Liver (tissue), 9 donors: ENCODE results near the gene TMEM135. TPM values are rescaled to one million over a fixed set of nuclear protein-coding genes. Genes with fewer than 3 reads are reported as not detected.

ENCODE experiments used
- DNase-seq: peaks from one replicate; pipeline ENCODE4 v3.0.0-alpha.2; 2017; ENCODE audit warnings: low spot score
- H3K27ac ChIP-seq, 2 donors: one replicate each; pipeline ENCODE4 v1.7.0; 2013; ENCODE audit warnings: inconsistent platforms in 2 of 2, low read length in 2 of 2, control low read depth in 1 of 2, low read depth in 1 of 2, mild to moderate bottlenecking in 1 of 2
- H3K27me3 ChIP-seq, 4 donors: one replicate each; pipeline versions ENCODE4 v1.6.1 to v1.7.0; 2013; ENCODE audit warnings: low read length in 3 of 4, inconsistent platforms in 1 of 4, mild to moderate bottlenecking in 1 of 4, moderate library complexity in 1 of 4; ENCODE audit not compliant: control insufficient read depth in 4 of 4, insufficient read depth in 4 of 4
- H3K36me3 ChIP-seq, 4 donors: one replicate each; pipeline versions ENCODE4 v1.6.1 to v1.7.0; 2013; ENCODE audit warnings: low read length in 3 of 4, mild to moderate bottlenecking in 3 of 4, low read depth in 1 of 4, moderate library complexity in 1 of 4; ENCODE audit not compliant: control insufficient read depth in 4 of 4, insufficient read depth in 3 of 4
- H3K4me1 ChIP-seq, 4 donors: one replicate each; pipeline versions ENCODE4 v1.6.1 to v1.7.0; 2013; ENCODE audit warnings: low read length in 3 of 4, mild to moderate bottlenecking in 3 of 4, moderate library complexity in 1 of 4; ENCODE audit not compliant: control insufficient read depth in 4 of 4, insufficient read depth in 4 of 4
- H3K4me3 ChIP-seq, 3 donors: one replicate each; pipeline versions ENCODE4 v1.6.1 to v1.7.0; 2013; ENCODE audit warnings: low read length in 3 of 3, control low read depth in 1 of 3, low read depth in 1 of 3, mild to moderate bottlenecking in 1 of 3
- H3K9ac ChIP-seq, 2 donors: one replicate each; pipeline ENCODE4 v1.7.0; 2013; ENCODE audit warnings: low read length in 2 of 2, mild to moderate bottlenecking in 2 of 2, moderate library complexity in 2 of 2, control low read depth in 1 of 2, low read depth in 1 of 2
- H3K9me3 ChIP-seq, 4 donors: one replicate each; pipeline versions ENCODE4 v1.6.1 to v1.7.0; 2013; ENCODE audit warnings: low read length in 3 of 4; ENCODE audit not compliant: control insufficient read depth in 4 of 4
- CTCF ChIP-seq: fragments of 150-350 bp; IDR thresholded peaks from 2 replicates; pipeline ENCODE4 v1.5.1; 2017; ENCODE audit warnings: improper control_type of control experiment, low read depth, low read length; ENCODE audit not compliant: missing input control
- EGR1 ChIP-seq, 2 donors: IDR thresholded peaks; 2 replicates each; pipeline ENCODE4 v1.6.1; 2016 to 2018; ENCODE audit warnings: antibody characterized with exemption in 2 of 2, low read depth in 2 of 2
- FOXA1 ChIP-seq: IDR thresholded peaks from 2 replicates; pipeline ENCODE4 v1.6.1; 2016; ENCODE audit warnings: antibody characterized with exemption
- FOXA2 ChIP-seq: IDR thresholded peaks from 2 replicates; pipeline ENCODE4 v1.6.1; 2016; ENCODE audit warnings: antibody characterized with exemption
- GABPA ChIP-seq, 2 donors: IDR thresholded peaks in 1 of 2; conservative IDR thresholded peaks in 1 of 2; 2 replicates each; pipeline ENCODE4 v1.6.1; 2016; ENCODE audit warnings: antibody characterized with exemption in 2 of 2, mild to moderate bottlenecking in 1 of 2, moderate library complexity in 1 of 2
- HNF4A ChIP-seq, 2 donors: conservative IDR thresholded peaks; 2 replicates each; pipeline ENCODE4 v1.6.1; 2016; ENCODE audit warnings: antibody characterized with exemption in 2 of 2, mild to moderate bottlenecking in 2 of 2
- JUND ChIP-seq, 2 donors: IDR thresholded peaks; 2 replicates each; pipeline ENCODE4 v1.6.1; 2016; ENCODE audit warnings: antibody characterized with exemption in 2 of 2
- MAX ChIP-seq: IDR thresholded peaks from 2 replicates; pipeline ENCODE4 v1.6.1; 2016; ENCODE audit warnings: antibody characterized with exemption
- NR2F2 ChIP-seq: IDR thresholded peaks from 2 replicates; pipeline ENCODE4 v1.6.1; 2016; ENCODE audit warnings: antibody characterized with exemption
- RAD21 ChIP-seq, 2 donors: IDR thresholded peaks; 2 replicates each; pipeline ENCODE4 v1.6.1; 2016; ENCODE audit warnings: antibody characterized with exemption in 2 of 2, mild to moderate bottlenecking in 2 of 2
- REST ChIP-seq: IDR thresholded peaks from 2 replicates; pipeline ENCODE4 v1.6.1; 2016; ENCODE audit warnings: antibody characterized with exemption, mild to moderate bottlenecking
- RXRA ChIP-seq, 2 donors: IDR thresholded peaks; 2 replicates each; pipeline ENCODE4 v1.6.1; 2017 to 2018; ENCODE audit warnings: antibody characterized with exemption in 2 of 2, mild to moderate bottlenecking in 1 of 2
- SP1 ChIP-seq: IDR thresholded peaks from 2 replicates; pipeline ENCODE4 v1.6.1; 2018; ENCODE audit warnings: antibody characterized with exemption, mild to moderate bottlenecking
- TAF1 ChIP-seq: conservative IDR thresholded peaks from 2 replicates; pipeline ENCODE4 v1.6.1; 2016; ENCODE audit warnings: antibody characterized with exemption, mild to moderate bottlenecking
- WGBS: extraction: QIAGEN DNeasy Blood & Tissue Kit; methylation state at CpG from one replicate; pipeline ENCODE4 v1.1.7; 2013; 5-methylcytosine and 5-hydroxymethylcytosine counted together
- polyA plus RNA-seq, 2 donors: library from polyadenylated mRNA; stranded (reverse) in 1 of 2; unstranded in 1 of 2; fragments of 200-250 nt in 1 of 2; fragments of >200 nt in 1 of 2; fragmentation: Nextera tagmentation in 1 of 2; extraction: Ambion mirVana in 1 of 2; gene quantifications; one replicate each; pipeline versions ENCODE4 v1.2.1 to v1.2.3, GENCODE V29; 2013 to 2015
- total RNA-seq, 2 donors: library from RNA; depleted of rRNA; stranded (reverse); fragments of >200 nt; gene quantifications; one replicate each; pipeline ENCODE4 v1.2.3, GENCODE V29; 2014
- donor health status: healthy.
- donor health status: healthy.
- donor health status: healthy.
- donor health status: healthy.
- donor health status: healthy.

The TMEM135 gene
- total and polyA plus RNA-seq, 4 donors = 10.0 to 38.9 (median 23.5) TPM

- H3K4me3 ChIP-seq = no peak overlapping the region
- no peaks in the 10 kb centered on the region for H3K4me1 ChIP-seq
- no peak for DNase-seq
- TF ChIP-seq GABPA (IDR thresholded peaks at IDR 0.05 in 1 of 2, conservative IDR thresholded peaks at IDR 0.05 in 1 of 2) = no peak
- TF ChIP-seq HNF4A (conservative IDR thresholded peaks at IDR 0.05) = no peak
- no peak for TF ChIP-seq FOXA2
- TF ChIP-seq NR2F2 = no peak
- TF ChIP-seq CTCF = no peak
- no peak for TF ChIP-seq FOXA1
- TF ChIP-seq TAF1 = no peak
- no peak for TF ChIP-seq REST
- no peak overlapping the region for H3K9ac ChIP-seq
- no peaks in the 10 kb centered on the region for H3K9me3 ChIP-seq
- no peak overlapping the region for H3K27ac ChIP-seq
- H3K27me3 ChIP-seq = no peaks in the 10 kb centered on the region
- WGBS = 88% methylated on average over 1 of the region's 1 CpG
- no peaks in the 10 kb centered on the region for H3K36me3 ChIP-seq
Measured at GRCh38 chr11:87259736-87260135, 222.0 kb downstream of the TMEM135 start.

GRCh38 chr11:87260811-87261210 is 223.1 kb downstream of the TMEM135 start:
- no peak overlapping the region for H3K27ac ChIP-seq
- WGBS = 70% methylated on average over 3 of the region's 3 CpGs
- no peak overlapping the region for H3K9ac ChIP-seq
- H3K4me3 ChIP-seq = no peak overlapping the region
- no peaks in the 10 kb centered on the region for H3K36me3 ChIP-seq
- TF ChIP-seq RXRA (IDR thresholded peaks at IDR 0.05) = no peak
- no peak for DNase-seq
- no peaks in the 10 kb centered on the region for H3K4me1 ChIP-seq
- H3K9me3 ChIP-seq = no peaks in the 10 kb centered on the region
- no peaks in the 10 kb centered on the region for H3K27me3 ChIP-seq

GRCh38 chr11:87263264-87263838 is 225.6 kb downstream of the TMEM135 start:
- no peak overlapping the region for H3K27ac ChIP-seq
- no peaks in the 10 kb centered on the region for H3K27me3 ChIP-seq
- no peaks in the 10 kb centered on the region for H3K4me1 ChIP-seq
- H3K36me3 ChIP-seq = no peaks in the 10 kb centered on the region
- no peak for DNase-seq
- WGBS = 63% methylated on average over 2 of the region's 2 CpGs
- H3K4me3 ChIP-seq = no peak overlapping the region
- H3K9me3 ChIP-seq = no peaks in the 10 kb centered on the region
- H3K9ac ChIP-seq = no peak overlapping the region
- TF ChIP-seq REST (no peak), FOXA2 (no peak), CTCF (no peak), MAX (no peak), JUND (IDR thresholded peaks at IDR 0.05) (no peak), RAD21 (IDR thresholded peaks at IDR 0.05) (no peak), EGR1 (IDR thresholded peaks at IDR 0.05; ENCODE audit: low read depth in 2 of 2) (no peak), SP1 (no peak), GABPA (IDR thresholded peaks at IDR 0.05 in 1 of 2, conservative IDR thresholded peaks at IDR 0.05 in 1 of 2) (no peak)
